Activated CD8-positive, alpha-beta T cell treated with anti-CD3 and anti-CD28 coated beads for 36 hours (primary cell): Measurements from ENCODE around the gene CPA5. TPM values are rescaled to one million over a fixed set of nuclear protein-coding genes. Genes with fewer than 3 reads are reported as not detected.

Source experiments
- ATAC-seq: fragments of 200-7000 bp; cut with Tn5 transposase; one replicate; pipeline ENCODE4 v1.10.0; 2021; ENCODE audit warnings: mild to moderate bottlenecking, moderate library complexity
- CTCF ChIA-PET: fragments of 350-600 bp; sonication (Branson Sonifier 250); formaldehyde crosslinking; loops from one replicate; lab custom pipeline; 2021; ENCODE audit warnings: antibody characterized with exemption; lab: Charles Lee
- POLR2A ChIA-PET: fragments of 350-600 bp; sonication (Branson Sonifier 250); formaldehyde crosslinking; loops from one replicate; lab custom pipeline; 2021; ENCODE audit warnings: antibody characterized with exemption; lab: Charles Lee
- DNase-seq: peaks from one replicate; pipeline ENCODE4 v3.0.0-alpha.2; 2020
- H3K27ac Mint-ChIP-seq: one replicate; pipeline ENCODE4 v1.8.0; 2021; ENCODE audit warnings: mild to moderate bottlenecking, mixed read lengths
- H3K27me3 Mint-ChIP-seq: one replicate; pipeline ENCODE4 v1.8.0; 2021; ENCODE audit warnings: mixed read lengths
- H3K36me3 Mint-ChIP-seq: one replicate; pipeline ENCODE4 v1.8.0; 2021; ENCODE audit warnings: low read depth, mixed read lengths
- H3K4me1 Mint-ChIP-seq: one replicate; pipeline ENCODE4 v1.8.0; 2021; ENCODE audit warnings: low read depth, mixed read lengths
- H3K4me3 Mint-ChIP-seq: one replicate; pipeline ENCODE4 v1.8.0; 2021; ENCODE audit warnings: mild to moderate bottlenecking, moderate library complexity, mixed read lengths
- H3K9me3 Mint-ChIP-seq: one replicate; pipeline ENCODE4 v1.8.0; 2021; ENCODE audit warnings: mixed read lengths
- intact Hi-C: fragments of 100-400 bp; cut with micrococcal nuclease; formaldehyde crosslinking; loops from one replicate; pipeline ENCODE4 v1.10.0; 2022
- total RNA-seq, 2 experiments: library from RNA; stranded (reverse); gene quantifications; one replicate each; pipeline ENCODE4 v1.2.3, GENCODE V29; 2021
- TF ChIP-seq, protein P1 (sequence below): fragments of 200-600 bp; IDR thresholded peaks from one replicate; pipeline ENCODE4 v1.8.0; 2022; ENCODE audit warnings: antibody characterized with exemption, mild to moderate bottlenecking

The CPA5 gene
- total RNA-seq, 2 experiments from 2014 or later: 0.25 to 0.88 TPM

DNA sequence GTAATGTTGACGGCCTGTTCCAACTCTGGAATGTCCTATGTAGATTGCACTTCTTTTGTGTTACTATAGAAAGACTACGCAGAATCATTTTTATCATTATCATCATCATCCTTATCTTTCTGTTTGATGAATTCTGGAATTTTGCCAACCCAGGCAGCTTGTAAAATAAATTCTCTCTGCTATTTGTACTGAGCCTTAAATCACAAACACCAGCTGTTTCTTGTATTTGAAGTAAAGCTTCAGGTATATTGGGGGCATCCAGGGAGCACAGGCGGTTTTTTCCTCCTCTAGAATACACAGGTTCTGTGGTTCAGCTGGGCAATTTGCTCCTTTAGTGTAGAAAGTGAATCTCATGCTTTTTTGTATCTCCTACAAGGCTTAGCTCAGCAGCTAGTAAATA is 14.9 kb upstream of the CPA5 start:
- Mint-ChIP-seq H3K27me3 (no peaks in the 10 kb centered on the region), H3K36me3 (no peaks in the 10 kb centered on the region), H3K4me1 (no peaks in the 10 kb centered on the region), H3K27ac (no peak overlapping the region), H3K9me3 (no peaks in the 10 kb centered on the region), H3K4me3 (no peak overlapping the region)
- ATAC-seq: no peak
- POLR2A ChIA-PET: no interaction called here
- CTCF ChIA-PET: no interaction called here
- no peak for DNase-seq
- intact Hi-C loops: no loop called here
- TF ChIP-seq, protein P1, sequence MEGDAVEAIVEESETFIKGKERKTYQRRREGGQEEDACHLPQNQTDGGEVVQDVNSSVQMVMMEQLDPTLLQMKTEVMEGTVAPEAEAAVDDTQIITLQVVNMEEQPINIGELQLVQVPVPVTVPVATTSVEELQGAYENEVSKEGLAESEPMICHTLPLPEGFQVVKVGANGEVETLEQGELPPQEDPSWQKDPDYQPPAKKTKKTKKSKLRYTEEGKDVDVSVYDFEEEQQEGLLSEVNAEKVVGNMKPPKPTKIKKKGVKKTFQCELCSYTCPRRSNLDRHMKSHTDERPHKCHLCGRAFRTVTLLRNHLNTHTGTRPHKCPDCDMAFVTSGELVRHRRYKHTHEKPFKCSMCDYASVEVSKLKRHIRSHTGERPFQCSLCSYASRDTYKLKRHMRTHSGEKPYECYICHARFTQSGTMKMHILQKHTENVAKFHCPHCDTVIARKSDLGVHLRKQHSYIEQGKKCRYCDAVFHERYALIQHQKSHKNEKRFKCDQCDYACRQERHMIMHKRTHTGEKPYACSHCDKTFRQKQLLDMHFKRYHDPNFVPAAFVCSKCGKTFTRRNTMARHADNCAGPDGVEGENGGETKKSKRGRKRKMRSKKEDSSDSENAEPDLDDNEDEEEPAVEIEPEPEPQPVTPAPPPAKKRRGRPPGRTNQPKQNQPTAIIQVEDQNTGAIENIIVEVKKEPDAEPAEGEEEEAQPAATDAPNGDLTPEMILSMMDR: no peak

DNA sequence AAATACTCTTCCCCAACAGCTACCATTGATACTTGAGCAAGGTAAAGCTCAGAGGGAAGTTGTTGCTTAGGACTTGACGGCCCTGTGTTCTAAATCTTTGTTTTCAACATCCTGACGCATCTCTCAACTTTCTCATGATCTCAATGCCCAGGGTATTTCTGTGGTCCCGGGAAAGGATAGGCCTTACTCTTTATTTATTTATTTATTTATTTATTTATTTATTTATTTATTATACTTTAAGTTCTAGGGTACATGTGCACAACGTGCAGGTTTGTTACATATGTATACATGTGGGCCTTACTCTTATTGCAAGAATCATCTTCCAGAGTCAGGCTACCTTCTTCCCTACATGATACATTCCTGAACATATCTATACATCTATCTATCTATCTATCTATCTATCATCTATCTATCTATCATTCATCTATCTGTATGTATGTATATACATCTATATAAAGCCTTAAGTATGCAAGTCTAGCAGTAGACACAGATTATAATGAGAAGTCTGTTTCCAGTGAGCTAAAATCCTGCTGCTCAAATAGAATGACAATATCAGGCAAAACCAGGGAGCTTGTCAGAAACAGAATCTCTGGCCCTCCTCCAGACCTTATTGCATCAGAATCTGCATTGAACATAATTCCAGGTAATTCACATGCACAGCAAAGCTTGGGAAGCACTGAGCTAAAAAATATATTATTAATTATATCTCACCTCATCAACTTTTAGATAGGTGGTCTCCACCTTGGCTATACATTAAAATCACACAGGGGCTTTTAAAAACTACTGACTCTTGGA is 12.2 kb upstream of the CPA5 start:
- H3K4me1 Mint-ChIP-seq: no peaks in the 10 kb centered on the region
- ATAC-seq: no peak
- no peaks in the 10 kb centered on the region for H3K9me3 Mint-ChIP-seq
- H3K4me3 Mint-ChIP-seq: no peak overlapping the region
- CTCF ChIA-PET: no interaction called here
- no peaks in the 10 kb centered on the region for H3K36me3 Mint-ChIP-seq
- POLR2A ChIA-PET: interaction anchor here (0.6 kb wide), 1 partner anchor 382 kb away, joined by 3 read pairs; no protein-coding TSS in a partner anchor
- TF ChIP-seq, protein P1: no peak
- H3K27ac Mint-ChIP-seq: no peak overlapping the region
- H3K27me3 Mint-ChIP-seq: no peaks in the 10 kb centered on the region
- DNase-seq: no peak
- intact Hi-C loops: no loop called here

DNA sequence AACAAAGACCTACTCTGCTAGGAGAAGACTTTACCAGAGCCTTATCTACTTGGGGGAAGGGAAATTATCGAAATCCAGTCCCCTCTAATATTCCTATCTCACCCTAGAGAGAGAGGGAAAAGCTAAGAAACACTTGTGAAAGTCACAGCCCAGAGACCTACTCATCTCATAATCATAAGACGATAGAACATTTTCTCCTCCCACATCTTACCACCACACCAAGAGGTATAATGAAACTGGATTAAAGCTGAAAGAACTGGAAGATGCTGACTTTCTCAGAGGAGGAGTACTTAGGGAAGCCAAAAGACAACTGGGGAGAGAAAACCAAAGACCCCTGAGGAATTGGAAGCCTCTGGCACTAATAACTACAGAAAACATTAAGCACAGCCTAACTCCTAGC is 10.8 kb upstream of the CPA5 start:
- intact Hi-C loops: no loop called here
- H3K4me1 Mint-ChIP-seq: no peaks in the 10 kb centered on the region
- DNase-seq (no peak), ATAC-seq (no peak)
- no peaks in the 10 kb centered on the region for H3K36me3 Mint-ChIP-seq
- POLR2A ChIA-PET: interaction anchor here (0.6 kb wide), 1 partner anchor 53 kb away, joined by 3 read pairs; no protein-coding TSS in a partner anchor
- TF ChIP-seq, protein P1: no peak
- no peaks in the 10 kb centered on the region for H3K27me3 Mint-ChIP-seq
- H3K27ac Mint-ChIP-seq: no peak overlapping the region
- no peak overlapping the region for H3K4me3 Mint-ChIP-seq
- no peaks in the 10 kb centered on the region for H3K9me3 Mint-ChIP-seq
- CTCF ChIA-PET: no interaction called here

DNA sequence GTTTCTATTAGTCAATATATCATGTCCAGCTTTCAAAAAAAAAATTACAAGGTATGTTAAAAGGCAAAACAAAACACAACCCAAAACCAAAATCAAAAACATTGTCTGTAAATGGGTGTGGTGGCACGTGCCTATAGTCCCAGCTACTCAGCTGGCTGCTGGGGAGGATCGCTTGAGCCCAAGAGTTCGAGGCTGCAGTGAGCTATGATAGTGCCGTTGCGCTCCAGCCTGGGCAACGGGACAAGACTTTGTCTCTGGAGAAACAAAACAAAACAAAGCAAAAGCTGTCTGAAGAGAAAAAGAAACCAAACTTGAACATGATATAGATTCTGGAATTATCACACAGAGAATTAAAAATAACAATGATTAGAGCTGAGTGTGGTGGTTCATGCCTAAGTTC is 10.3 kb upstream of the CPA5 start:
- CTCF ChIA-PET: no interaction called here
- TF ChIP-seq, protein P1: no peak
- Mint-ChIP-seq H3K9me3 (no peaks in the 10 kb centered on the region), H3K4me1 (no peaks in the 10 kb centered on the region), H3K36me3 (no peaks in the 10 kb centered on the region), H3K4me3 (no peak overlapping the region), H3K27me3 (no peaks in the 10 kb centered on the region), H3K27ac (no peak overlapping the region)
- POLR2A ChIA-PET: interaction anchor here (0.6 kb wide), 1 partner anchor 54 kb away, joined by 3 read pairs; no protein-coding TSS in a partner anchor
- ATAC-seq (no peak), DNase-seq (no peak)
- intact Hi-C loops: no loop called here

DNA sequence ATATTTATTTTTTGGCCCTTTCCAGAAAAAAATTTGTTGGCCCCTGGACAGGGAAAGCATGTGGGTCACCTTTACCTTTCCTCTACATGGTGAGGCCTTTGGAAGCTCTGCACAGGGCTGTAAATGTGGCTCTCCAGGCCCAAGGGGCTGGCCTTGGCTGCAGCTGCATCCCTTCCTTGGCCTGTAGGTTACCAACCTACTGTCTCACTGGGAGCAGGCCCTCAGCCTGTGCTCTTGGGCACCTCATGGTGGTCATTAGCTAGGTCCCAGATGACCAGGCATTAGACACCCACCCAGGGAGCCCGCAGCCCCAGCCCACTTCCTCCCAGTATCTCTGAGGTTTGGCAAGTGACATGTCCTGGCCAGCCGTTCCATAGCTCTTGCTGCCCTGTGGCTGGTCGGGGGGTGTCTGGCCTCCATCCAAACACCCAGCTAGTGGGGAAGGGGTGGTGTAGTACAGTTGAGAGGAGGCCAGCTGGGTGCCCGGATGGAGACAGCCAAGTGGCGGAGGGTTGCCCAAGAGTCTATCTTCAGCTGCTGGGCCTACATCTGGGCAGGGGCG is 7.1 kb upstream of the CPA5 start:
- CTCF ChIA-PET: interaction anchor here (1.0 to 1.8 kb wide), 2 partner anchors 9 to 96 kb away, joined by 3 to 6 read pairs; no protein-coding TSS in a partner anchor
- no peaks in the 10 kb centered on the region for H3K4me1 Mint-ChIP-seq
- POLR2A ChIA-PET: no interaction called here
- TF ChIP-seq, protein P1: no peak
- no peak overlapping the region for H3K27ac Mint-ChIP-seq
- intact Hi-C loops: no loop called here
- no peaks in the 10 kb centered on the region for H3K36me3 Mint-ChIP-seq
- ATAC-seq (no peak), DNase-seq (no peak)
- no peaks in the 10 kb centered on the region for H3K9me3 Mint-ChIP-seq
- no peak overlapping the region for H3K4me3 Mint-ChIP-seq
- H3K27me3 Mint-ChIP-seq: no peaks in the 10 kb centered on the region
